GM18907 (cell line): ENCODE measurements around the gene CC2D1A.
"Not testable (repeated sequence)": the region's sequence is repeated elsewhere in the genome, so short reads cannot be mapped to it uniquely, and the experiment has no call there.

Experiments
- ATAC-seq: cut with Tn5 transposase; IDR thresholded peaks from one replicate; pipeline ENCODE4 v1.9.1; 2021; ENCODE audit warnings: mild to moderate bottlenecking, moderate library complexity; ENCODE audit not compliant: unreplicated experiment

Gene CC2D1A

DNA sequence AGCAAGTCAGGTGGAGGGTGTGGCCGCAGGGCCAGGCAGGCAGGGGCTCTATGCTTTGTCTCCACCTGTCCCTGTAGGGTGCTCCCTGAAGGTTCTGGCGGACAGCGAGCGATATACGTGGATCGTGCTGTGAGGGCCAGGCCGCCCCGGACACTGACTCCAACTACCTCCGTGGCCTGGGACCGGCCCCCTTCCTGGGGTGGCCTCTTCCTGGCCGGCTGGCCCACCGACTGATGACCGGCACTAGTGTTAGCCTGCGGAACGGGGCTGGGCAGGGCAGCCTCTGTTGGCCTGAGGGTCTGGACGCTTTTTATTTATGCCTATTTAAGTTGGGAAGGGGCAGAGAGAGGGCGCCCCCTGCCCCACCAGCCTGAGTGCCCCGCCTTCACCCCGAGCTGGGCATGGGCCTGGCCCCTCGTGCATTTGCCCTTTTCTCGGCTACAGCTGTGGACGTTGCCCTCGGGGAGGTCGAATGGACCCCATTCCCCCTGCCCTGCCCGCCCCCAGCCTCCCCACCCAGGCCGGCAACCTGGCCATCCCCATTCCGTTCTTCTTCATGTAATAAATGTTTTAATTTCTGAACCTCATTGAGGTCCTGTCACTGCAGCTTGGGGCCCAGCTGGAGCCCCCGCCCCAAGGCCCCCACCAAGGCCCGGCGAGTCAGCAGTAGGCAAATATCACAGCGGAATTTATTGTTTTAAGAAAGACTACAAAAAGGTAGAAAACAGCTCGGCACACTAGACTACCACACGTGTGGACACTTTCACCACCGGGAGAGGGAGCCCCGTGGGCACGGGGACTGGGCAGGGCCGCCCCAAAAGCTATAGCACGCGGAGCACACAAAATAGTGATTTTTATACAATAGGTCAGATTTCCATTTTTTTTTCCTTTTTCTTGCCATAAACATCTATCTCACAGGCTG is 55.1 kb downstream of the CC2D1A start:
- no peak for ATAC-seq

DNA sequence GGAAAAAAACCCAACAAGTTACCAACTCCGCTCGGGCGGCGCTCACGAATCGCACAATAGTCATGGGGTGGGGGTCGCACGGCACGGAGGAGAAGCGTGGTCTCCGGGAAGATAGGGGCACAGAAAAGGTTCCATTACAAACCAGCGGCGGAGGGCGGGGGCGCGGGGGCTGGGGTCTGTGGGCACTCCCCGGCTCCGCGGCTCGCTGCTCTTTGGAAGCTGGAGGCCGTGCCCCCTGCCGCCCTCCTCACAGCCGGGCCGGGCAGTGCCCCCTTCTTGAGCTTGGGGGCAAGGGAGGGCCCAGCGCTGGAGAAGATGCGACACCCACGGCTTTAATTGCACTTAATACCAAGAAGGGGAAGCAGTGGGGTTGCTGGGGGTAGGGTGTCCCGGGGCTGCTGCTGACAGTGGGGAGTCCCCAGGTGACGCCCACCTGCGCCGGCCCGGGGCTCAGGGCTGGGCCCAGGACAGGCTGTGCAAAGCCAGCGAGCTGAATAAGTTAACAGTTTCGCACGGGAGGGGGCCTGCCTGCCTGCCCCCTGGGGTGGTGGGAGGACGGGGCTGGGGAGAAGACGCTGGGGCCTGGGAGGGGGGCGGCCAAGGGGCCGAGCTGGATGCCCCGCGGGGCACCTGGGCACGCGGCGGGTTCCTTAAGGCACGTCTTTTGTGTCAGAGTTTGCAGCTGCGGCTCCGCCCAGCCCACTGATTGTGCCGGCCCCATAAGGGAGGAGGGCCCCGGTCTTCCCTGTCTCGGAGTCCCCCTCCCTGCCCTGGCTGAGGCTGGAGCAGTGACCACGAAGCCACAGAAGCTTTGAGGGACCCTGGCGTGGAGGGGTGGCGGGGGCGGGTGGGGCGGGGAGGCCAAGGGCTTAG is 56.1 kb downstream of the CC2D1A start:
- ATAC-seq, result no peak

DNA sequence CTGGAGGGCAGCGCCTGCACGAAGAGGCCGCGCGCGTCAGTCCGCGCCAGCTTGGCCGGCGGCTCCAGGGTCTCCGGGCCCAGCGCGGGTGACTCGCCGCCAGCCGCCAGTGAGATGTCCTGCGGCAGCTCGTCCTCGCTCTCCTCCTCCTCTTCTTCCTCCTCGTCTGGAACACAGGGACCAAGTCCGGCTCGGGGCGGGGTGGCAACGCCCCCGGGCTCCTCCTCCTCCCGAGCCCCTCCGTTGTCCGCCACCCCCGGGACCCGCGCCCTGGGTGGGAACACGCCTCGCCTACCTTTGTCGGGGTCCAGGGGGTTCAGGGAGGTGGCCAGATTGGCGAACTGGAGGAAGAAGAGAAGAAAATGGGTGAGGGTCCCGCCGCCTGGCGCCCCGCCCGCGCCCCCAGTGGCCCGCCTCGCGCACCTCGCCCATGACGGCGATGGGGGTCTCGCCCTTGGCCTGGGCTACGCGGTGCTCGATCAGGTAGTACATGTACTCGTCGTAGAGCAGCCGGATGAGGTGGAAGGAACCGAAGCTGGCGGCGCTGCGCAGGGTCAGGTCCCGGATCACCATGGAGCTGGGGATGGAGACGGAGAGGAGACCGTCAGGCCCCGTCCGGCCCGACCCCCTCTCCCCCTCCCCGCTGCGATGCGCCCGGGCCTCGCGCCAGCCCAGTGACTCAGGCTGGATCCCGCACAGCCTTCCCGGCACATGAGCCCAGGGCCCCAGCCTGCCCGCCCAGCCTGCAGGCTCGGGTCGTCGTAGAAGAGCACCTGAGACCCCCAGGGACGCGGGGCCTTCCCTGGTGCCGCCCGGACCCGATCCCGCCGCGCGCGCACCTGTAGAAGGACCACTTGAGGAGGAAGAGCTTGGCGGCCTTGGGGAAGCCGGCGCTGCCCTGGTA is 57.0 kb downstream of the CC2D1A start:
- no peak for ATAC-seq

DNA sequence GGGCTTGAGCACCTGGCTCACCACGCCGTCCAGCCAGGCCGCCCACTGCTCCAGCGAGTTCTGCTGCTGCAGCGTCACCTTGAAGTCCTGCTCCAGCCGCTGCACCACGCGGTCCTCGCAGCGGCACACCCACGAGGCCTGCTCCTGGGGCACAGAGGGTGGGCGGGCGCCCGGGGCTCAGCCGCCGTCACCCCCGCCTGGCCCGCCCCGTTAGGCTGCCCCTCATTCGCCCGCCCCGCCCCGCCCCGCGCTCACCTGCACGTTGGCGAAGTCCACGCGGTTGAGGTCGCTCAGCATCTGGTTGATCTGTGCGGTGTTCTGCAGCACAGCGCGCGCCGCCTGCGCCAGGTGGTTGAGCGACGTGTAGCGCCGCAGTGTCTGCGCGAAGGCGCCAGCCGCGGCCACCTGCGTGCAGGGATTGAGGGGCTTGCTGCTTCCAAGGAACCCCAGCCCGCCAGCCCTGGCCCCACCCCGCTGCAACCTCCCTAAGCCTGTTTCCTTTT is 57.7 kb downstream of the CC2D1A start:
- no peak for ATAC-seq

DNA sequence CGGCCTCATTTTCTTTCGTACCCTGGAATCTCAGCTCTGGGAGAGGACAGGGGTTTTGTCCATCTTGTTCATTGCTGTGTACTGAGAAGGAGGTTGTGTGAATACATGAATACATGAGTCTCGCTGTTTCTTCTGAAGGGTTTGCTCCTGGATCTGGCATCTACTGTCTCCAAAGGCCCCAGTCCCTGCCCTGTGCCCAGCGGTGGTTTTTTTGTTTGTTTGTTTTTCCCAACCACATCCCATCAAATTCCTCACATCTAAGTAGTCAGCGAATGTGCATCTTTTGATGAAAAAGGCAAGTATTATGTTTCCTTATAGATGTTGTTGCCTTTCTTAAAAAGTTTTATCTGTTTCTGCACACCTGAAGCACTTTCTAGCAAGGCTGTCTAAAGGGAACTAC is 58.8 kb downstream of the CC2D1A start:
- no peak for ATAC-seq

DNA sequence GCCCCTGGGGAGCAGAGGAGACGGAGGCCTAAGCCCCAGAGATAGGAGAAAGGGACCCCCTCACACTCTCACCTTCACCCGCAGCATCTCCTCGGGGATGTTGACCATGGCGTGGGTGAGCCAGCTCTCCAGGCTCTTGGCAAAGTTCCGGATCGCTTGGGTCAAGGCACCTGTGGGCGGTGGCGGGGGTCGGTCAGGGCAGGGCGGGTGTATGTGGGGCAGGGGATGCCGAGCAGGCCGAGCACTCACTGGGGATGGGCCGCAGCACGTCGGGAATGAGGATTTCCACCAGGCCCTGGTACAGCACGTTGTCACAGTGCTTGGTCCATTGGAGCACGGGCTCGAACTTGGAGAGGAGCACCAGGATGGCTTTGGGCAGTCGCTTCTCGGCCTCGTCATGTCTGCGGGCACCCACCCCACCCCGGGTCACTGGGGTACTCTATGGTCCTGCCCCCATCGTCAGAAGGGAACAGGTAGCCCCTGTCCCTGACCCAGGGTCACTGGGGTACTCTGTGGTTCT is 59.4 kb downstream of the CC2D1A start:
- no peak for ATAC-seq

DNA sequence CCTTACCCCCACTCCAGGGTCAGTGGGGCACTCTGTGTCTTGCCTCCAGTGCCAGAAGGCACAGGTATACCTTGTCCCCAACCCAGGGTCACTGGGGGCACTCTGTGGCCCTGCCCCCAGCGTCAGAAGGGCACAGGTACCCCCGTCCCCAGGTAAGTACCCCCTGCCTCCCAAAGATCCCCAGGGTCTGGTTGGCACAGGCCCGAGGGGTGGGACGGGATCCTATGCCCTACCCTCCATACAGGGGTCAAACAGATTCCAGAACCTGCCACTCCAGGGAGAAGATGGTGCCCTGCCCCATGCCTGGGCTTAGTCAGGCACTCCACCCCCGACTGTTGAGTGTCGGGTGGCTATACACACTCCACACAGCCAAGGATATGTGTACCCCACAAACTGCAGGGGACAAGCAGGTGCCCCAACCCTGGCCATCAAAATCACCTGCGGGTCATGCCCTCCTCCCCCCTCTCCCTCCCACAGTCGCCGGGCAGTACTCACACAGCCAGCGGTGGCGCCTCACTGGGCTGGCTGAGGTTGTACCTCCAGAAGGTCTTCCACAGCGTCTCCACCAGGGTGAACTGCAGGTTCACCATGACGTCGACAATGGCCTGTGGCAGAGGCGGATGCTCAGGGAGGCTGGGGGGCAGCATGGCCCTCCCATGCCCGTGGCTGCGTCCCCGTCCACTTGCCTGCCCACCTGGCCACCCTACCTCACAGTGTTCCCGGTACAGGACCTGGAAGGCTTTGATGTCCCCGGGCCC is 60.1 kb downstream of the CC2D1A start:
- ATAC-seq, result no peak

DNA sequence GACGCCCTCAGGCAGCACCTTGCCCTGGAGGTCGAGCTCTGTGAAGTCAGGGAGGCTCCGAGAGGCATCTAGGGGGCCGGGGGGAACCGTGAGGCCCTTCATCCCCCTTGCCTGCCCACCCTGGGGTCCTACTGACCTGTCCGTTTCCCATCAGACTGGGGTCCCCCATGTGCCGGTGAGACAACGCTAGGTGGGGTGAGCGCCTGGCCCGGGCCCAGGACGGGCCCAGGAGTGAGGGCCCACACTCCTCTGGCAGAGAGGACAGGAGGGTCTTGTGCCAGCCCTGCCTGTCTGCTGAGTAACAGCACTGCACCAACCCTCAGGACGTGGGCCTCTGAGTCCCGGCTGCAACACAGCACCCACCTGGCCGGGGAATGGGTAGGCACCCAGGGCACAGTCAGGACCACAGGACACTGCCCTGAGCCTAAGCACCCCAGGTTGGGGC is 60.7 kb downstream of the CC2D1A start:
- no peak for ATAC-seq

DNA sequence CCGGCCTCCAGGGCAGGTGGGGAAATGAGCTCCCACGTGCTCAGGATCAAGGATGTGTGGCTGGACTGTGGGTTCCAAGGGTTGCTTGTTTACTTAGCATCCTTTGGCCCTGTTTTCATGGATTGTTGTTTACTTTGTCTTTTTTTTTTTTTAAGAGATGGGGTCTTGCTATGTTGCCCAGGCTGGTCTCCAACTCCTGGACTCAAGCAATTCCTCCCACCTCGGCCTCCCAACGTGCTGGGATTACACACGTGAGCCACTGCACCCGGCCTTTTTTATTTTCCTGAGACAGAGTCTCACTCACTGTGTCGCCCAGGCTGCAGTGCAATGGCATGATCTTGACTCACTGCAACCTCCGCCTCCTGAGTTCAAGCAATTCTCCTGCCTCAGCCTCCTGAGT is 61.2 kb downstream of the CC2D1A start:
- ATAC-seq, result not testable (repeated sequence)

DNA sequence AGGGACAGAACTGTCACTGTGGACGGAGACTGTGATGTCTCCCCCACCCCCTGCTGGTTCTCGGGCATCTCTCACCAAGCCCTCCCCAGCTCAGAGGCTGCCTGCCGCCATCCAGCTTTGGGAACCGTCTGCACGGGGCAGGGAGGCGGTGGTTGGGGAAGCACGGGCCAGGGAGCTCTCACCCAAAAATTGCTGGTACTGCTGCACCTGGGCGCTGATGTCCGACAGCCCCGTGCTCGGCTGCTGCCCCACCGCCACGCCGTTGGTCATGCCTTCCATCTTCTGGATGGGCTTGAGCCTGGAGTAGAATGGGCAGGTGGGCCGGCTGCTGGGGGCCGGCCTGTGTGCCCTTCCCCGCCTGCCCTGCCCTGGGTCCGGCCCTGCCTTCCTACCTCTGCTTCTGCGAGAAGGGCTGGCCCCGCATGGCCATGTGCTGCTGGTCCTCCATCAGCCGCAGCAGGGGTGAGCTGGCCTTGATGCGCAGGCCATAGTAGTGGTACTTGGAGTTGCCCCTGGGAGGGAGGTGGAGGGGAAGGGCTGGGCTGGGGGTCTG is 62.5 kb downstream of the CC2D1A start:
- no peak for ATAC-seq

DNA sequence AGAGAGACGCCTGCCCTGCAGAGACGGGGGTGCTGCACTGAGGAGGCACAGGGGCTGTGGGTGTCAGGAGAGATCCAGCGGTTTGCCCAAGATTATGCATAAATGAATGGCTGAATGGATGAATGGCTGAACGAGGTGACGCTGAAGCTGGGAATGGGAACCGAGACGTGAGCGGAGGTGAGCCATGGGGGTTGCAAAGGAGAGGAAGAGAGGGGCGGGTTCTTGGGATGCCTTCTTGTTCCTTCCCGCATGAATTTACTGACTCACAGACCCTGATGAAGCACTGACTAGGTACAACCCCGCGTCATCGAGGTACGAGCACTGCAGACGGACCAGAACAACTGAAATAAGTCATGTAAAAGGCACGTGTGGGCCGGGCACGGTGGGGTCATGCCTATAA is 63.0 kb downstream of the CC2D1A start:
- ATAC-seq, result no peak

DNA sequence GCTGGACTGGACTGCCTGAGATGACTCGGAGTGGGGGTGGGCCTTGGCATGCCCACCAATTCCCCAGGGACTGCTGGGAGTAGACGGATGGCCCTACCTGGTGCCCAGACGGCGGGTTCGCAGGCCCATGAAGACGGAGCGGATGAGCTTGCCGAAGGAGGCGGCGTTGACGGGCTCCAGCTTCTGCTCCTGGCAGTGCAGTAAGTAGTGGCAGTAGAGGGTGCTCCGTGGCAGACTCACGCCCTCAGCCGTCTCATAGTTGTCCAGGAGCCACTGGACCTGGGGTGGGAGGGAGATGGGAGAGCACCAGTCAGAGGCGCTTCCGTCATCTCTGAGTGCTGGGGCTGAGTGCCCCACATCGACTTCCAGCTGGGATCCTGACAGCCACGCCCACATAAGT is 63.9 kb downstream of the CC2D1A start:
- ATAC-seq, result no peak

DNA sequence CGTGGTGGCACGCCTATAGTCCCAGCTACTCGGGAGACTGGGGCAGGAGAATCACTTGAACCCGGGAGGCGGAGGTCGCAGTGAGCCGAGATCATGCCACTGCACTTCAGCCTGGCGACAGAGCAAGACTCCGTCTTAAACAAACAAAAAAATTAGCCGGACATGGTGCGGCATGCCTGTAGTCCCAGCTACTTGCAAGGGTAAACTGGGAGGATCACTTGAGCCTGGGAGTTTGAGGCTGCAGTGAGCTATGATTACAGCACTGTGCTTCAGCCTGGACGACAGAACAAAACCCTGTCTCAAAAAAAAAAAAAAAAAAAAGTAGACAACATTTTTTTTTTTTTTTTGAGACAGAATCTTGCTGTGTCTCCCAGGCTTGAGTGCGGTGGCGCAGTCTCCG is 65.9 kb downstream of the CC2D1A start:
- not testable (repeated sequence) for ATAC-seq

DNA sequence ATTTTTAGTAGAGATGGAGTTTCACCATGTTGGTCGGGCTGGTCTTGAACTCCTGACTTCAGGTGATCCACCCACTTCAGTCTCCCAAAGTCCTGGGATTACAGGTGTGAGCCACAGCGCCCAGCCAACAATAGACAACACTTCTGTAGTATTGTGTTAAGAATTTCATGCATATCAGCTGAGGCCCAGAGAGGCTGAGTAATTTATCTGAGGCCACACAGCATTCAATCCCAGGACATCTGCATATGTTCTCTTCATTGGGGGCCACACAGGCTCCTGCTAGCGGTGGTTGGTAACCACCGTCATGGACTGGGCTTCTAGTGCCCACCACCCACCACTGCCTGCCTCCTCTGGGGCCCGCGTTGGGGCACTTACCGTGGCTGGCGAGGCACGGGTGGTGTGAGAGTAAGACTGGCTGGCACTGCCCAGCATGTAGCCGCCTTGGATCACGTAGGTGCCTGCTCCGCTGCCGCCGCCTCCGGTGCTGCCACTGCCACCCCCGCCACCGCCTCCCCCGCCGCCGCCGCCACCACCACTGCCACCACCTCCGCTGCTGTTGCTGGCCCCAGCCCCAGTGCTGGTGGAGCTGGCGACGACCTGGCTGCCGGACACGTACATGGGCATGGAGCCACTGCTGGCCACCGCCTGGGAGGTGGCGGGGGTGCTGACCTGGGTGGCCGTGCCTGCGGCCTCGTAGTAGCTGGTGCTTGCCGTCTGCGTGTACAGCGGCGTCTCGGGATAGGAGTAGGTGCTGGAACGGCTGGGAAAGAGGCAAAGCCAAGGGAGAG is 66.6 kb downstream of the CC2D1A start:
- no peak for ATAC-seq

DNA sequence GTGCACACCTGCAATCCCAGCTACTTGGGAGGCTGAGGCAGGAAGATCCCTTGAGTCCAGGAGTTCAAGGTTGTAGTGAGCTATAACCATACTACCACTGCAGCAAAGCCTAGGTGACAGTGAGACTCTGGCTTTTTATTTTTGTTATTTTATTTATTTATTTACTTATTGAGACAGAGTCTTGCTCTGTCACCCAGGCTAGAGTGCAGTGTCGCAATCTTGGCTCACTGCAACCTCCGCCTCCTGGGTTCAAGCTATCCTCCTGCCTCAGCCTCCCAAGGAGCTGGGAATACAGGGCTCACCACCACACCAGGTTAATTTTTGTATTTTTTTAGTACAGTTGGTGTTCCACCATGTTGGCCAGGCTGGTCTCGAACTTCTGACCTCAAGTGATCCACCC is 67.5 kb downstream of the CC2D1A start:
- ATAC-seq, result not testable (repeated sequence)

DNA sequence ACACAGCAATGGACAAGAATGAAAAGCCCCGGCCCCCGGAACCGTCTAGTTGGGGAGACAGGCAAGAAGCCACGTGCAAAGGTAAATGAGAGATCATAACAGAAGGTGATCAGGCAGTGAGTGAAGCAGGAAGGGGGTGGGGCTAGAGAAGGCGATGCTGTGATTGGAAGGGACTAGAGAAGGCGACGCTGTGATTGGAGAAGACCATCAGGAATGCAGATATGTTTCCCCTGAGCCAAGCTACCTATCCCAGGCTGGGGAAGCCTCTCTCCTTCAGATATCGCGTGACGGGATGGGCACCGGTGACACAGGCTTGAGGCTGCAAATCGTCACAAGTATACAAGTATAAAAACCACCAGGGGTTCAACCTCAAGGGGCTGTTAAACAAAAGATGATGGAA is 68.1 kb downstream of the CC2D1A start:
- no peak for ATAC-seq

DNA sequence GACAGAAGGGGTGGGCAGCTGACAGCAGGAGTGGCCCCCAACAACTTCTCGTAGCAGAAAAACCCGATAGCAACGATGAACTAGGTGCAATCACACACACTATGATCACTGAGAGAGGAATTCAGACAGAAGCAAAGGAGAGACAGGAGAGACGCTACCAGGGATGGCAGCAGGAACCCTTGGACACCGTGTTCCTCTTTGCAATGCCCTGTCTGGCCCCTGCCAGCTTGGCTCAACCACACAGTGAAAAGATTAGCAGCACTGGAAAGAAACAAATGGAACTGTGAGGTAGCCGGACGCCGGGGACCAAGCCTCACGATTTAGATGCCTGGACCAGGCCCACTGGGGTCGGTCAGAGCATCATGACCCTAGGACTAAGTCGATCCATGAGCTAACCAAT is 69.9 kb downstream of the CC2D1A start:
- no peak for ATAC-seq

DNA sequence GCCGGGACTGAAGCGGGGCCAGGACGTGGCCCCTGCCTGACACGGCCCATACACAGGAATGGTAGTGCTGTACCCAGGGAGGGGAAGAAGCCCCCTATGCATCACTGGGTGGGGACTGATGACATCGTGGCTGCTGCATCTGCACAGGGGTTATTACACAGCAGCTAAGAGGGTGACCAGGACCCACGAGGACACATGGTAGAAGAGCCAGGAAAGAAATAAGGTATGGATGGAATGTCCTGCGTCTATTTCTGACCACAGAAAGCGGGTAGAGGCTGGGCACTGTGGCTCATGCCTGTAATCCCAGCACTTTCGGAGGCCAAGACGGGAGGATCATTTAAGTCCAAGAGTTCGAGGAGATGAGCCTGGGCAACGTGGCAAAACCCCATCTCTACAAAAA is 70.4 kb downstream of the CC2D1A start:
- no peak for ATAC-seq

DNA sequence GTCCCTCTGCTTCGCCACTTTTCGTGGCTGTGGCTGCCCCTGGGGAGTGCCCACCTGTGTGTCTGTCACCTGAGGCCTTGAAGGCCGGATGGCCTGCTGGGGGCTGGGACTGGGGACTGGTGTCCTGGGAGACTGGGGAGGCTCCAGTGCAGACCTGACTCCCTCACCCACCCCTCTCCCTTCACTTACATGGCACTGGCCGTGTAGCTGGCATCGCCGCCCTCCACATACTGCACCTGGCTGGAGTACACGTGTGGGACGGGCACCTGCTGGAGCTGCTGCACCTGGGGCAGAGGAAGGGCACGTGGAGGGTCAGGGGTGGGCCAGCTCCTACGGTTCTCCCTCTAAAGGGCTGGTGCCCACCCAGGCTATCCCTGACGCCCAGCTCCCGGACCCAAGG is 71.8 kb downstream of the CC2D1A start:
- no peak for ATAC-seq
